B cell (primary cell): ENCODE results near the gene CCNT1.

Experiments used
- EZH2 ChIP-seq: IDR thresholded peaks from 2 replicates; pipeline ENCODE4 v1.6.1; 2012; ENCODE audit warnings: borderline replicate concordance, low read depth, mild to moderate bottlenecking, moderate library complexity, low read length; ENCODE audit not compliant: insufficient read depth, poor library complexity, severe bottlenecking
- TF ChIP-seq, protein P1 (sequence below): fragments of 200-600 bp; IDR thresholded peaks from one replicate; pipeline ENCODE4 v1.8.0; 2022; ENCODE audit warnings: antibody characterized with exemption, mild to moderate bottlenecking

DNA sequence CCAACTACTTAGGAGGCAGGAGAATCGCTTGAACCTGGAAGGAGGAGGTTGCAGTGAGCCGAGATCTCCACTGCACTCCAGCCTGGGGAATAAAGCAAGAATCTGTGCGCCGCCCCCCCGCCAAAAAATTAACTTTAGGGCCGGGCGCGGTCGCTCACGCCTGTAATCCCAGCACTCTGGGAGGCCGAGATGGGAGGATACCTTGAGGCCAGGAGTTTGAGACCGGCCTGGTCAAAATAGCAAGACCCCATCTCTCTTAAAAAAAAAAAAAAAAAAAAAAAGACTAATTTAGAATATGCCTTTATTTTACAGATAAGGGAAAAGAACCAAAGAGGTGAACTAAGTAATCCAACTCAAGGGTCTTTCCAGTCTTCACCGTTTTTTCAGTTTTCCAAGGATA, 35.6 kb downstream of the CCNT1 start:
- TF ChIP-seq, protein P1, sequence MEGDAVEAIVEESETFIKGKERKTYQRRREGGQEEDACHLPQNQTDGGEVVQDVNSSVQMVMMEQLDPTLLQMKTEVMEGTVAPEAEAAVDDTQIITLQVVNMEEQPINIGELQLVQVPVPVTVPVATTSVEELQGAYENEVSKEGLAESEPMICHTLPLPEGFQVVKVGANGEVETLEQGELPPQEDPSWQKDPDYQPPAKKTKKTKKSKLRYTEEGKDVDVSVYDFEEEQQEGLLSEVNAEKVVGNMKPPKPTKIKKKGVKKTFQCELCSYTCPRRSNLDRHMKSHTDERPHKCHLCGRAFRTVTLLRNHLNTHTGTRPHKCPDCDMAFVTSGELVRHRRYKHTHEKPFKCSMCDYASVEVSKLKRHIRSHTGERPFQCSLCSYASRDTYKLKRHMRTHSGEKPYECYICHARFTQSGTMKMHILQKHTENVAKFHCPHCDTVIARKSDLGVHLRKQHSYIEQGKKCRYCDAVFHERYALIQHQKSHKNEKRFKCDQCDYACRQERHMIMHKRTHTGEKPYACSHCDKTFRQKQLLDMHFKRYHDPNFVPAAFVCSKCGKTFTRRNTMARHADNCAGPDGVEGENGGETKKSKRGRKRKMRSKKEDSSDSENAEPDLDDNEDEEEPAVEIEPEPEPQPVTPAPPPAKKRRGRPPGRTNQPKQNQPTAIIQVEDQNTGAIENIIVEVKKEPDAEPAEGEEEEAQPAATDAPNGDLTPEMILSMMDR, result no peak
- no peak for TF ChIP-seq EZH2
